ENCODE results near the gene ATRX. TPM values are rescaled to one million over a fixed set of nuclear protein-coding genes. Genes with fewer than 3 reads are reported as not detected.

Gene ATRX
- total RNA-seq, 1 donor from 2014 or later: 129 TPM

DNA sequence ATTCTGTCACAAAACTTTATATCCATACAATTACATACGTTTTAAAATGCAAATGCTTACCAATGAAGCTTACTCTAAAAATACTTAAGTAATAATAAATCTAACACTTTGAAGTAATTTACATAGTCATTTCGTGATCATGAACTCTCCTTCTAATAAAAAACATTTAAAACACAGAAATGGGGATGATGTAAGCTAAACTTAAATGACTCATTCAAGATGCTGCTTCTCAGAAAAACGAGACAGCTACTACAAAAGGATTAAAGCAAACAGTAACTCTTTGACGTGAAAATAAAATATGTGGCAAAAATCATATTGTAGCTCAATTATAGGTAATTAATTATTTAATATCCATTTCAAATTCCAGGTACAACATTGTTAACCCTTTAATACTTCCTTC lies 190.2 kb downstream of the ATRX start:
- no peaks in the 10 kb centered on the region for H3K27me3 ChIP-seq
- no peaks in the 10 kb centered on the region for H3F3A ChIP-seq (ENCODE audit: low read depth)
- H3K4me1 ChIP-seq: no peaks in the 10 kb centered on the region
- no peaks in the 10 kb centered on the region for H4K20me1 ChIP-seq (ENCODE audit: low read depth)
- peaks cover 8% of the 10 kb centered on the region for H3K36me3 ChIP-seq
- no peak overlapping the region for H2AFZ ChIP-seq (replicated peaks)
- no peaks in the 10 kb centered on the region for H3K79me2 ChIP-seq (ENCODE audit: low read depth)
- H3K4me3 Mint-ChIP-seq: no peak overlapping the region
- H3K27ac ChIP-seq: no peak overlapping the region
- no peaks in the 10 kb centered on the region for H3K4me1 Mint-ChIP-seq
- peaks cover 2% of the 10 kb centered on the region for H3K36me3 Mint-ChIP-seq
- no peak overlapping the region for H3K4me2 ChIP-seq
- DNase-seq (ENCODE audit: low spot score): no peak
- H3K9ac ChIP-seq: no peak overlapping the region
- no peaks in the 10 kb centered on the region for H3K27me3 Mint-ChIP-seq (ENCODE audit: insufficient read depth, low read depth)
- H3K27ac Mint-ChIP-seq: no peak overlapping the region
- H3K9me3 ChIP-seq (ENCODE audit: low read depth): no peaks in the 10 kb centered on the region
- H3K4me3 ChIP-seq: no peak overlapping the region
- no peaks in the 10 kb centered on the region for H3K9me3 Mint-ChIP-seq
- TF ChIP-seq, protein P1, sequence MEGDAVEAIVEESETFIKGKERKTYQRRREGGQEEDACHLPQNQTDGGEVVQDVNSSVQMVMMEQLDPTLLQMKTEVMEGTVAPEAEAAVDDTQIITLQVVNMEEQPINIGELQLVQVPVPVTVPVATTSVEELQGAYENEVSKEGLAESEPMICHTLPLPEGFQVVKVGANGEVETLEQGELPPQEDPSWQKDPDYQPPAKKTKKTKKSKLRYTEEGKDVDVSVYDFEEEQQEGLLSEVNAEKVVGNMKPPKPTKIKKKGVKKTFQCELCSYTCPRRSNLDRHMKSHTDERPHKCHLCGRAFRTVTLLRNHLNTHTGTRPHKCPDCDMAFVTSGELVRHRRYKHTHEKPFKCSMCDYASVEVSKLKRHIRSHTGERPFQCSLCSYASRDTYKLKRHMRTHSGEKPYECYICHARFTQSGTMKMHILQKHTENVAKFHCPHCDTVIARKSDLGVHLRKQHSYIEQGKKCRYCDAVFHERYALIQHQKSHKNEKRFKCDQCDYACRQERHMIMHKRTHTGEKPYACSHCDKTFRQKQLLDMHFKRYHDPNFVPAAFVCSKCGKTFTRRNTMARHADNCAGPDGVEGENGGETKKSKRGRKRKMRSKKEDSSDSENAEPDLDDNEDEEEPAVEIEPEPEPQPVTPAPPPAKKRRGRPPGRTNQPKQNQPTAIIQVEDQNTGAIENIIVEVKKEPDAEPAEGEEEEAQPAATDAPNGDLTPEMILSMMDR (IDR thresholded peaks at IDR 0.05): no peak
- TF ChIP-seq EZH2 (IDR thresholded peaks at IDR 0.05): no peak
- no peak for TF ChIP-seq EZH2phosphoT487 (IDR thresholded peaks at IDR 0.05)

DNA sequence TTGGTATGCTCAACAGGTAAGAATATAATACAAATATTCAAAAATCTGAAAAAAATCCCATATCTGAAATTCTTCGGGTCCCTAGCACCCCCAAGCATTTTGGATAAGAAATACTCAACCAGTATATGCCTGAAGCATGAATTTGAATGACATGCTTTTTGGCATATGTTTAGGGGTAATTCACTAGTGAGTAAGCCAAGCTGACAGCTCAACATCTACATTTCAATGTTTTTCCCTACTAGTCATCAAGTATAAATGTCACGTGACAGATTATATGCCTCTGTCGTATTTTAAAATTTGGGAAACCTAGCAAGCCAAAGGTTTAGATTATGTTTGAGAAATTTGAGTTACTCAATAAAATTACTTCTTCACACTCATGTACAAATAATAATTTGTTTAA lies 213.7 kb downstream of the ATRX start:
- Histone ChIP-seq H4K20me1 (ENCODE audit: low read depth) (no peaks in the 10 kb centered on the region), H3K4me1 (no peaks in the 10 kb centered on the region), H3F3A (ENCODE audit: low read depth) (no peaks in the 10 kb centered on the region), H3K79me2 (ENCODE audit: low read depth) (peaks cover 15% of the 10 kb centered on the region), H2AFZ (replicated peaks) (no peak overlapping the region), H3K27me3 (no peaks in the 10 kb centered on the region), H3K36me3 (peaks cover 22% of the 10 kb centered on the region), H3K9me3 (ENCODE audit: low read depth) (peaks cover 10% of the 10 kb centered on the region), H3K27ac (no peak overlapping the region), H3K9ac (no peak overlapping the region), H3K4me3 (no peak overlapping the region), H3K4me2 (no peak overlapping the region)
- Mint-ChIP-seq H3K4me1 (no peaks in the 10 kb centered on the region), H3K36me3 (peaks cover 22% of the 10 kb centered on the region), H3K4me3 (no peak overlapping the region), H3K9me3 (peaks cover 8% of the 10 kb centered on the region), H3K27ac (no peak overlapping the region), H3K27me3 (ENCODE audit: insufficient read depth, low read depth) (no peaks in the 10 kb centered on the region)
- DNase-seq (ENCODE audit: low spot score): no peak
- TF ChIP-seq EZH2 (IDR thresholded peaks at IDR 0.05) (no peak), EZH2phosphoT487 (IDR thresholded peaks at IDR 0.05) (no peak)
- TF ChIP-seq, protein P1 (IDR thresholded peaks at IDR 0.05): no peak

DNA sequence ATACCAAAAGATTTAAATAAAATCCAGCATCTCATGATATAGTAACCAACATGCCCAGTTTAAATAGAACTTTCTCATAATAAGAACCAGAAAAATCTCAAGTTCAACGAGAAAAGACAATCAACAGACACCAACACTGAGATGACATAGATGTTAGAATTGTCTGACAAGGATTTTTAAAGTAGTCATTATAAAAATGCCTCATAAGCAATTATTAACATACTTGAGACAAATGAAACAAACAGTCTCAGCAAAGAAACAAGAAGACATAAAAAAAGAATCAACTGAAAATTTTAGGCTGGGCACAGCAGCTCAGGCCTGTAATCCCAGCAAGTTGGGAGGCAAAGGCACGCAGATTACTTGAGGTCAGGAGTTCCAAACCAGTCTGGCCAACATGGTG lies 220.7 kb downstream of the ATRX start:
- Histone ChIP-seq H3K4me3 (no peak overlapping the region), H3K27me3 (no peaks in the 10 kb centered on the region), H3K9ac (no peak overlapping the region), H3K4me2 (no peak overlapping the region), H3K27ac (no peak overlapping the region), H2AFZ (replicated peaks) (no peak overlapping the region), H3K4me1 (no peaks in the 10 kb centered on the region), H3K9me3 (ENCODE audit: low read depth) (peaks cover 12% of the 10 kb centered on the region), H3F3A (ENCODE audit: low read depth) (no peaks in the 10 kb centered on the region), H4K20me1 (ENCODE audit: low read depth) (no peaks in the 10 kb centered on the region), H3K79me2 (ENCODE audit: low read depth) (peaks cover 21% of the 10 kb centered on the region), H3K36me3 (peaks cover 11% of the 10 kb centered on the region)
- no peak for DNase-seq (ENCODE audit: low spot score)
- Mint-ChIP-seq H3K4me1 (no peaks in the 10 kb centered on the region), H3K27me3 (ENCODE audit: insufficient read depth, low read depth) (no peaks in the 10 kb centered on the region), H3K27ac (no peak overlapping the region), H3K36me3 (peaks cover 24% of the 10 kb centered on the region), H3K4me3 (no peak overlapping the region), H3K9me3 (peaks cover 17% of the 10 kb centered on the region)
- TF ChIP-seq EZH2 (IDR thresholded peaks at IDR 0.05) (no peak), EZH2phosphoT487 (IDR thresholded peaks at IDR 0.05) (no peak)
- TF ChIP-seq, protein P1 (IDR thresholded peaks at IDR 0.05): no peak
